AG04449 (cell line): ENCODE data around the gene ZNF280B.
"Not testable (repeated sequence)": the region's sequence is repeated elsewhere in the genome, so short reads cannot be mapped to it uniquely, and the experiment has no call there.

ENCODE experiments used
- CTCF ChIA-PET: fragments of 350-600 bp; formaldehyde crosslinking; extraction: SDS; loops from one replicate; lab custom pipeline; 2021; ENCODE audit warnings: antibody characterized with exemption; lab: Yijun Ruan, JAX
- POLR2A ChIA-PET: fragments of 400-600, 350-600 bp; formaldehyde crosslinking; extraction: SDS; loops from one replicate; lab custom pipeline; 2020; ENCODE audit warnings: antibody characterized with exemption, inconsistent platforms; lab: Yijun Ruan, JAX
- DNase-seq: peaks from one replicate; pipeline ENCODE4 v3.0.0-alpha.2; 2010; ENCODE audit warnings: low read depth, low spot score
- H3K4me3 ChIP-seq: 2 replicates; pipeline ENCODE4 v1.5.1; 2011; ENCODE audit warnings: low read depth, mild to moderate bottlenecking, control low read depth, low read length
- CTCF ChIP-seq: IDR thresholded peaks from one replicate; pipeline ENCODE4 v1.5.1; 2011; ENCODE audit warnings: mild to moderate bottlenecking, moderate library complexity, low read length, control low read depth, inconsistent platforms; ENCODE audit not compliant: insufficient read depth; ENCODE audit errors: missing control alignments

The ZNF280B gene

GRCh38 chr22:22469527-22469926 lies 39.0 kb downstream of the ZNF280B start:
- CTCF ChIA-PET = no interaction called here
- no peak for TF ChIP-seq CTCF

GRCh38 chr22:22468794-22469469 lies 39.6 kb downstream of the ZNF280B start:
- CTCF ChIA-PET = interaction anchor here (1.6 kb wide), 1 partner anchor 40 kb away, joined by 3 read pairs; no protein-coding TSS in a partner anchor
- H3K4me3 ChIP-seq, DNase-seq, POLR2A ChIA-PET: not testable (repeated sequence)

More at GRCh38 chr22:22469527-22469926, 39.0 kb downstream of the ZNF280B start:
- POLR2A ChIA-PET = no interaction called here
- no peak for DNase-seq
- H3K4me3 ChIP-seq = no peak overlapping the region

GRCh38 chr22:22467112-22467511 lies 41.4 kb downstream of the ZNF280B start:
- no peak overlapping the region for H3K4me3 ChIP-seq
- no peak for DNase-seq
- no peak for TF ChIP-seq CTCF
- ChIA-PET CTCF (interaction anchor here (0.6 to 5.9 kb wide), 2 partner anchors 10 to 489 kb away, joined by 3 to 58 read pairs; no protein-coding TSS in a partner anchor), POLR2A (no interaction called here)

DNA sequence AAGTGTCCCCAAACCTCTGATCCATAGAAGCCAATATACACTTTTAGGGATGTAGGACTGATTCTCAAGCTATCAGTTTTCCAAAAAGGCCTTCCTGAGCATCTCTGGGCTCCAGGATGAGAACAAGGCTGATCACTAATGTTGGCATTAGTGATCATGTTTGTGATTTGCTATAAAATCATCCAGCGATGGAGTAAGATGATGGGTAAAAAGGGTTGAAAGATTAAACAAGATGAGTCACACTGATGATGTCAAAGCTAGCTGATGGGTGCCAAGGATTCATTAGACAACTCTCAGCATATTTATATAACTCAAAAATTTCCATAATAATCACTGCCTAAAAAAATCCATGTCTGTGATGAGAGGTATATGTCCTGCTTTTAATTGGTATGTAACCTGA lies 42.8 kb downstream of the ZNF280B start:
- no peak for TF ChIP-seq CTCF
- DNase-seq = no peak
- ChIA-PET CTCF (interaction anchor here (0.6 to 5.9 kb wide), 8 partner anchors 32 to 490 kb away, joined by 3 to 58 read pairs (median 3); no protein-coding TSS in a partner anchor), POLR2A (no interaction called here)
- H3K4me3 ChIP-seq = no peak overlapping the region

- no peak overlapping the region for H3K4me3 ChIP-seq
- no peak for TF ChIP-seq CTCF
- ChIA-PET POLR2A (no interaction called here), CTCF (interaction anchor here (0.6 to 5.9 kb wide), 11 partner anchors 16 to 491 kb away, joined by 3 to 58 read pairs (median 7); no protein-coding TSS in a partner anchor)
- no peak for DNase-seq
Observed at GRCh38 chr22:22465094-22465602, 43.4 kb downstream of the ZNF280B start.

- no peak for TF ChIP-seq CTCF
- DNase-seq = no peak
- no peak overlapping the region for H3K4me3 ChIP-seq
- CTCF ChIA-PET = interaction anchor here (0.6 to 5.9 kb wide), 27 partner anchors 8 to 492 kb away, joined by 3 to 58 read pairs (median 5); partner anchors contain the start of gene ZNF280B
- POLR2A ChIA-PET = no interaction called here
Observed at GRCh38 chr22:22464541-22465054, 43.9 kb downstream of the ZNF280B start.
